HEK293T (cell line): ENCODE data around the gene GRID1.

Source experiments
- FOXM1 ChIP-seq: fragments of 450-650 bp; IDR thresholded peaks from 2 replicates; pipeline ENCODE4 v1.6.1; 2017; ENCODE audit warnings: mild to moderate bottlenecking, borderline replicate concordance
- HDGF ChIP-seq: fragments of 450-650 bp; IDR thresholded peaks from 2 replicates; pipeline ENCODE4 v1.6.1; 2017; ENCODE audit warnings: antibody characterized with exemption, borderline replicate concordance
- ZNF384 ChIP-seq: fragments of 450-650 bp; IDR thresholded peaks from 2 replicates; pipeline ENCODE4 v1.6.1; 2016

- no peak for TF ChIP-seq ZNF384
- no peak for TF ChIP-seq HDGF
- no peak for TF ChIP-seq FOXM1
Measured at GRCh38 chr10:86187499-86188239, 178.9 kb downstream of the GRID1 start.
